Stimulated activated naive CD8-positive, alpha-beta T cell treated with anti-CD3 and anti-CD28 coated beads, Interleukin-15, Interleukin-2, amounts not matched to agents 100 U/mL and 50 U/mL, for 24 hours (primary cell): Measurements from ENCODE around the gene HECW1.
A peak's percentile ranks its signal among the peaks of the same experiment; 100 is the strongest.
"Not testable (repeated sequence)": the region's sequence is repeated elsewhere in the genome, so short reads cannot be mapped to it uniquely, and the experiment has no call there.

ENCODE experiments used
- ATAC-seq: fragments of 150-1000 bp; cut with Tn5 transposase; one replicate; pipeline ENCODE4 v1.10.0; 2021
- DNase-seq: peaks from one replicate; pipeline ENCODE4 v3.0.0; 2021

HECW1 gene

GRCh38 chr7:43583424-43584194 lies 471.2 kb downstream of the HECW1 start:
- DNase-seq: peak; percentile 73
- peak; percentile 11 for ATAC-seq

GRCh38 chr7:43584195-43584586 lies 471.7 kb downstream of the HECW1 start:
- ATAC-seq: no peak
- DNase-seq: peak; percentile 36

- not testable (repeated sequence) for ATAC-seq, DNase-seq
Observed at GRCh38 chr7:43584733-43585132, 472.3 kb downstream of the HECW1 start.

DNA sequence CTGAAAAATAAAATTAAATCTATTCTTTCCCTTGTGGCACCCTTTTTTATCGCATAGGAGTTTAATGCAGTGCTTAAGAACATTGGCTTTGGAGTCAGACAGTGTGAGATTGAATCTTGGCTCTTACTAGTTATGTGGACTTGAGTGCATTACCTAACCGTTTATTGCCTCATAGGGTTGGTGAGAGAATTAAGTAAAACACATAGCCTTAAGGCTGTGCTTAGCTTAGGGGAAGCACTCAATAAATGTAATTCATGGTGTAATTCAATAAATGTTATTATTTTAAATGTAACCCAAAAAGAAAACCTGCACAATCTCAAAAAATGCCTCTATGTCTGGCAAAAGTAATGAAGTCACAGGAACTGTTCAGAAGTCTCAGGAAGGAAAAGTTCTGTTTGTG lies 473.1 kb downstream of the HECW1 start:
- no peak for ATAC-seq
- DNase-seq: no peak

- ATAC-seq (no peak), DNase-seq (no peak)
Observed at GRCh38 chr7:43586251-43586900, 473.9 kb downstream of the HECW1 start.

GRCh38 chr7:43588477-43589132 lies 476.2 kb downstream of the HECW1 start:
- ATAC-seq: no peak
- DNase-seq: no peak

DNA sequence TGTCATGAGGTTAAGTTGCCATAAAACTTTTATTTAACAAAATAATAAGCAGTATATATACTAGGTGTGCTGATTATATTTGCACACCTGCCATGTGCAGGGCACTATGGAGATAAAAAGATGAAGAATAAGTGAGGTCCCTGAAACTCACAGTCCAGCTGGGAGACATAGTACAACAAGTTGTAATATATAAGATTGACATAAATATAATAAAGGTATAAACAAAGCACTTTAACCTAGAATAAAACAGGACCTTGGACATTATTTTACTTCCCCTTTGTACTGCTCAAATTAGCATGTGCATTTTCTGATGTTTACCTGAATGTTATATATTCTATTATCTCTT lies 476.7 kb downstream of the HECW1 start:
- DNase-seq (no peak), ATAC-seq (no peak)

DNA sequence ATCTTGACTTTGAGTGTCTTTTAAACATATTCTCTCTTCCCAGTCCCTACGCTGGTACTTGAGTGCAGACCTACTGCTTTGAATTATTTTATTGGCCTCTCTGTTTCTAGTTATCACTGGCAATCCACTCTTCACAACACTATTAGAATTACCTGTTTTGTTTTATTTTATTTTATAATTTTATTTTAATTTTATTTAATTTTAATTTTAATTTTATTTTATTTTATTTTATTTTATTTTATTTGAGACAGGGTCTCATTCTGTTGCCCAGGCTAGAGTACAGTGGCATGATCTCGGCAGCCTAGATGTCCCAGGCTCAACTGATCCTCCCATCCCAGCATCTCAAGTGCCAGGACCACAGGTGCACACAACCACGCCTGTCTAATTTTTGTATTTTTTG lies 477.3 kb downstream of the HECW1 start:
- DNase-seq (no peak), ATAC-seq (no peak)

- peak; percentile 39 for DNase-seq
- peak; percentile 79 for ATAC-seq
Observed at GRCh38 chr7:43590862-43591557, 478.6 kb downstream of the HECW1 start.

GRCh38 chr7:43591558-43592180 lies 479.2 kb downstream of the HECW1 start:
- DNase-seq (no peak), ATAC-seq (peak; percentile 34)

DNA sequence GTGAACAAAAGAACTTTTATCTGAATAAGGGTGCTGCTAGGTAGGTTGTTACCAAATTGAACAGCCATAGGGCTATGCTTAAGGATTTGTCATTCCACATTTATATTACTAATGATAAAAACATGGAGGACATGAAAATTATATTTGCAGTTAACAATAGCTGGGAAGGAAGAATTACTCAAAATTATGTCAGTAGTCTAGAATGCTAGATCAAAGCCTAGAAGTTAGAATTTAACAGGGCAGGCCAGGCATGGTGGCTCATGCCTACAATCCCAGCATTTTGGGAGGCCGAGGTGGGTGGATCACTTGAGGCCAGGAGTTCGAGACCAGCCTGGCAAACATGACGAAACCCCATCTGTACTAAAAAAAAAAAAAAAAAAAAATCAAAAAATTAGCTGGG lies 479.9 kb downstream of the HECW1 start:
- ATAC-seq: no peak

DNA sequence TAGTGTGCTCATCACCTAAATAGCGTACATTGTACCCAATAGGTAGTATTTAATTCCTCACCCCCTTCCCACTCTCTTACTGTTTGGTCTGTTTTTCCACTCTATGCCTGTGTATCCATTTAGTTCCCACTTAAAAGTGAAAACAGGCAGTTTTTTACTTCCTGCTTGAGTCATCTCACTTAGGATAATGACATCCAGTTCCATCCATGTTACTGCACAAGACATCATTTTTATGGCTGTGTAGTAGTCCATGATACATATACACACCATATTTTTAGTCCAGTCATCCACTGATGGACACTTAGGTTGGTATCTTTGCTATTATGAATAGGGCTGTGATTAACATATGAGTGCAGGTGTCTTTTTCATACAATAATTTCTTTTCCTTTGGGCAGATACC lies 480.6 kb downstream of the HECW1 start:
- no peak for ATAC-seq
- no peak for DNase-seq

More for the DNA sequence above, 479.9 kb downstream of the HECW1 start:
- no peak for DNase-seq

DNA sequence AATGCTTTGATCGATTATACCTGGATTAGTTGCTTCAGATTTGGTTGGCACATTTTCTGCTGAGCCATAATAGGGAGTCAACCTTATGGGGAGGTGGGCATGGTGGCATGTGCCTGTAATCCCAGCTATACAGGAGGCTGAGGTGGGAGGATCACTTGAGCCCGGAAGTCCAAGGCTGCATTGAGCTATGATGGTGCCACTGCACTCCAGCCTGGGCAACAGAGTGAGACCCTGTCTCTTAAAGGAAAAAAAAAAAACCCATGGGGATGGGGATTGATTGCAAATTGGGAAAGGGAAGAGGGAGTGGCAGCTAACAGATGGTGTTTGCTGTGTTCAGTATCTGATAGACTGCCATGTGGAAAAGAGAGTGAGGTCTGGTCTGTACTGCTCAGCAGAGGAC lies 481.6 kb downstream of the HECW1 start:
- ATAC-seq (no peak), DNase-seq (no peak)

GRCh38 chr7:43596426-43596825 lies 484.0 kb downstream of the HECW1 start:
- not testable (repeated sequence) for ATAC-seq, DNase-seq

DNA sequence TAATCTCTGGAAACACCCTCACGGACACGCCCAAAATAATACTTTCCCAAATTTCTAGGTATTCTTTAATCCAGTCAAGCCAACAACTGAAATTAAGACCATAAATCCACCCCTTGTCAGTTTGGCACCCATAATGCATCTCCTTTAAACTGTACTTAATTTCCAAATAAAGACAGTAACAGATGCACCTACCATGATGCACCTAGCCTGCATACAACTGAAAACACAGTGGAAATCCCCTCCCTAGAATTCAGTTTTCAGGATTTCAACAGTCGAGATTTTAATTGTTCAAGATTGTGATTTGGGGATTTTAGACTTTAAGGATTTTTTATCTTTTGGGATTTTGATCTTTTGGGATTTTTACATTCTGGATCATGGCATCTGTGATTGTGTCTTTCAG lies 487.6 kb downstream of the HECW1 start:
- ATAC-seq: no peak
- DNase-seq: no peak

DNA sequence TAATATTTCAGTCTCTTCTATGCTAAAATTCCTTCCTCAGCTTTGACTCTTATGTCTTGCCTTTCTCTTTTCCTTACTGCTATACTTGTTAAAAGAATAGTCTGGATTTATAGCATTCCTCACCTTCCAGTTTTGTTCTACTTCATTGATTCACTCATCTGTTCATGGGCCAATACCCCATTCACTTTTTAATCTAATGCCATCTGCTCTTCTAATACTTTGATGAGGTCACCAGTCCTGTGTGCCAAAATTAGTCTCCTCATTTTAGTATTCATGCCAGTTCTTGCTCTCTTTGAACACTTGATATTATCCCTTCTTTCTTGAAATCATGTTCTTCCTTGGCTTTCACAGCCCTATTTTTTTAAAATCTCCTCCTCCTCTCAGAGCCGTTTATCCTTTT lies 489.8 kb downstream of the HECW1 start:
- no peak for DNase-seq
- no peak for ATAC-seq

DNA sequence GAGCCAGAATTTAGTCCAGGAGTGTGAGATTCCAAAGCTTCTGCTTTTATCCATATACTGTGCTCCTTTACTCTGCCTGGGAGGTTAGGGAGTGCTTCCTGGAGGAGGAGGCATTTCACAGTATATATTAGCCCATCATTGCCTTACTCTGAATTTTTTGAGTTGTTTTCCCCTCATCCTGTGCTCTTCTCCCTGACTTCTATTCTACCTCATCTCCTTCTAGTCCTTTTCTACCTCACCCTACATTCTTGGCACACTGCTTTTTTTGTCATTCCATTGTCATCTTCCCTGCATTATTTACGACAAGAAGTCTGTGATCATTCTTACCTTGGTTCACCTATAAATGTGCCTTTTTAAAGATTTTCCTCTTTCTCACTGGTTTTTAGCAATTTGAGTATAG lies 491.8 kb downstream of the HECW1 start:
- ATAC-seq (no peak), DNase-seq (no peak)

DNA sequence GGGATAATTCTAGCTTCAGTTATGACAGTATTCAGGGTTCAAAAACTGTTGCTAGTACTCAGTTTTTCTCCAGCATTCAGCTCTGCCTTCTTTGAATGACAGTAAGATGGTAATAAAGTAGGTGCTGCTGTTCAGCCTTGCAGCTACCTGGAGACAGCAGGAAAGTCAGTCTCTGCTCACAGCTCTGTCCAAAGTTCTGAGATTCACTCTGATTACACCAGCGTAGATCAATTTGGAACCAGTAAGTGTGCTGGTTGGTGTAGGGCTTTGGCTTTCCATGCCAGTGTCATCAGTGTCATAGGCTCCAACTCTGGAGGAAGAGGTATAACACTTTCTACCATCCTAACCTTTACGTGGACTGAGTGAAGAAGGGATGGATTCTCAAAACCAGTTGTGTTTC lies 496.6 kb downstream of the HECW1 start:
- DNase-seq: no peak
- ATAC-seq: no peak

- ATAC-seq: peak; percentile 66
- DNase-seq: no peak
Observed at GRCh38 chr7:43612128-43612527, 499.7 kb downstream of the HECW1 start.

GRCh38 chr7:43612599-43613589 lies 500.4 kb downstream of the HECW1 start:
- ATAC-seq: peak; percentile 87
- DNase-seq: no peak
